ENCODE measurements around the gene STX16. TPM values are rescaled to one million over a fixed set of nuclear protein-coding genes. Genes with fewer than 3 reads are reported as not detected.

STX16 gene
- polyA plus RNA-seq, 4 donors = 17.3 to 73.4 (median 34.9) TPM

DNA sequence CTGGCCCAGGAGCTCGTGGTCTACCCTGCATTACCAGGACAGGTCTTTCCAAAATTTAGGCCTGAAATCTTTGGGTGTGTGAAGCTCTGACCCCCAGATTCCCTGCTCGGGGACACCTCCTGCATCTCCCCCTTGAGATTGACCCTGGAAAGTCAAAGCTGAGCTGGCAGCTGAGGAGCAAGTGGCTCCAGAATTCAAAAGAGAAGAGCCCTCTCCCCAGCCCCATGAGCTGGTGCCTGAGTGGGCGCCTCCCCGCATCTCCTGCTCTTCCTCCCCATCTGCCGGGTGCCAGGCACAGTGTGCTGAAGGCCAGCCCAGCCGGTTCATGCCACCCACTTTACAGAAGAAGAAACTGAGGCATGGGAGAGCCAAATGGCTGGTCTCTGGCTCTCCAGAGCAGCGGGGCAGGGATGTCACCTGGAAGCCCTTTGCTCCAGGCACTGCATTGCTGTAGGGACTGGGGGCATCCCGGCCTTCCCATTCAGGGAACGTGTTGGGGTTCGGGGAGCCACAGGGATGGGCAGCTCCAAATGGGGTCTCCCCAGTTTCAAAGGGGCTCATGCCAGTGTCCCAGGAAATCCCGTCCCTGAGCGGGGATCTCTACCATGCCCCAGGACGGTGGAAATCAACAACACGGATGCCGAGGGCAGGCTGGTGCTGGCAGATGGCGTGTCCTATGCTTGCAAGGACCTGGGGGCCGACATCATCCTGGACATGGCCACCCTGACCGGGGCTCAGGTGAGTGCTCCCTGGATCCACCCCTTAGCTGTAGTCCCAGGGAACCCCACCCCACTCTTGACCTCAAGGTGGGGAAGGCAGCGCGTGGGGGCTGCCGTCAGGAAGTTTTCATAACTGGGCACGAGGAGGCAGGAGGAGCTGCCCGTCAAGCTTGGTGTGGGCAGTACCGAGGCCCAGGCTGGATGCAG is 62.0 kb downstream of the STX16 start:
- DNase-seq = no peak

DNA sequence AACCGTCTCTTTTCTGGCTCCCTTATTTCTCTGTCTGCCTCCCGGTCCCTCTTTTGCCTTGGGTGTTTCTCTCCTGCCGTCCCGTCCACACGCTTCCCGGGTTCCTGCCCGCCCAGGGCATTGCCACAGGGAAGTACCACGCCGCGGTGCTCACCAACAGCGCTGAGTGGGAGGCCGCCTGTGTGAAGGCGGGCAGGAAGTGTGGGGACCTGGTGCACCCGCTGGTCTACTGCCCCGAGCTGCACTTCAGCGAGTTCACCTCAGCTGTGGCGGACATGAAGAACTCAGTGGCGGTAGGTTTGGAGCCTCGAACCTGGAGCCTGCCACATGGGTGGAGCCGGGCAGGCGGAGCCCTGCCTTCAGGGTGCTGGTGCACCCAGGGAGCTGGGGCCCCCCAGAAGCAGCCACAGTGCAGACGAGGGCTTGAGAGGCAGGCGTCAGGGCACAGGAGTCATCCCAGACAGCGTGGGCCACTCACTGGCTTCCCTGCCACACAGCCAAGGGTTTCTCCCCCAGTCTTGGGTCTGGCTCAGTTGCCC is 62.8 kb downstream of the STX16 start:
- WGBS, 3 donors = 93 to 95% (median 94%) methylated on average over 24 of the region's 24 CpGs
- FAIRE-seq = no peak
- H3K9me3 ChIP-seq (ENCODE audit: control insufficient read depth in 2 of 2, insufficient read depth in 1 of 2, low read depth in 1 of 2, low read length in 1 of 2) = no peaks in the 10 kb centered on the region
- H3K27ac ChIP-seq (ENCODE audit: low read depth in 1 of 3, low read length in 2 of 3) = no peak overlapping the region
- DNase-seq = no peak
- H3K4me3 ChIP-seq (ENCODE audit: low read depth in 1 of 3, low read length in 3 of 3) = no peak overlapping the region
- peaks cover 0 to 10% (median 0%) of the 10 kb centered on the region in 3 donors for H3K4me1 ChIP-seq (ENCODE audit: control insufficient read depth in 3 of 3, insufficient read depth in 2 of 3, low read depth in 1 of 3, low read length in 2 of 3)
- no peaks in the 10 kb centered on the region for H3K27me3 ChIP-seq (ENCODE audit: control insufficient read depth in 3 of 3, insufficient read depth in 3 of 3, low read length in 3 of 3)
- peaks cover 0 to 29% (median 0%) of the 10 kb centered on the region in 3 donors for H3K36me3 ChIP-seq (ENCODE audit: control insufficient read depth in 3 of 3, insufficient read depth in 2 of 3, low read depth in 1 of 3, low read length in 3 of 3)

More for the DNA sequence above, 62.0 kb downstream of the STX16 start:
- H3K36me3 ChIP-seq (ENCODE audit: control insufficient read depth in 3 of 3, insufficient read depth in 2 of 3, low read depth in 1 of 3, low read length in 3 of 3) = peaks cover 0 to 29% (median 2%) of the 10 kb centered on the region in 3 donors
- H3K4me1 ChIP-seq (ENCODE audit: control insufficient read depth in 3 of 3, insufficient read depth in 2 of 3, low read depth in 1 of 3, low read length in 2 of 3) = peaks cover 0 to 10% (median 0%) of the 10 kb centered on the region in 3 donors
- 94 to 97% (median 95%) methylated on average over 24 of the region's 24 CpGs for WGBS, 3 donors
- no peaks in the 10 kb centered on the region for H3K9me3 ChIP-seq (ENCODE audit: control insufficient read depth in 2 of 2, insufficient read depth in 1 of 2, low read depth in 1 of 2, low read length in 1 of 2)
- FAIRE-seq = no peak
- H3K27me3 ChIP-seq (ENCODE audit: control insufficient read depth in 3 of 3, insufficient read depth in 3 of 3, low read length in 3 of 3) = no peaks in the 10 kb centered on the region
- H3K27ac ChIP-seq (ENCODE audit: low read depth in 1 of 3, low read length in 2 of 3) = no peak overlapping the region
- no peak overlapping the region for H3K4me3 ChIP-seq (ENCODE audit: low read depth in 1 of 3, low read length in 3 of 3)

DNA sequence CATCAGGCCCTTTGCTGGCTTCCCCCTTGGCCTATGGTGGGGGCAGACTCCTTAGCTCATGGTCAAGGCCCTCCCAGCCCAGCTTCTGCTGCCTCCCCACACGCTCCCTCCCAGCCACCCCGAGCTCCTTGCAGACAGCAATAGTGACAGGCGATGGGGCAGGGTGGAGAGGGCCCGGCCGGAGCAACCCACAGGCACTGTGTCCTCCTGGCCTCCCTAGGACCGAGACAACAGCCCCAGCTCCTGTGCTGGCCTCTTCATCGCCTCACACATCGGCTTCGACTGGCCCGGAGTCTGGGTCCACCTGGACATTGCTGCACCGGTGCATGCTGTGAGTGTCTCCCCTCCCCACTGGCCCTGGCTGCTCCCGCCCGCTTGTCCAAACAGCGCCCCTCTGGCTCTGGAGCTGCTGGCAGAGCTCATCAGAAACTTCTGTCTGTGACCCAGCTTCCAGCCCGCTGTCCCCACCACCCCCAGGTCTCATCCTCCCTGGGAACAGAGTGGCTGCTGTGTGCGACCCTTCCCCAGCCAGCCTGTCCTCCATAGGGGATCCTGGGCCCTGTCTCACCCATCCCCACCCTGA is 63.3 kb downstream of the STX16 start:
- DNase-seq (no peak), FAIRE-seq (no peak)
- Histone ChIP-seq H3K4me1 (ENCODE audit: control insufficient read depth in 3 of 3, insufficient read depth in 2 of 3, low read depth in 1 of 3, low read length in 2 of 3) (peaks cover 0 to 10% (median 0%) of the 10 kb centered on the region in 3 donors), H3K9me3 (ENCODE audit: control insufficient read depth in 2 of 2, insufficient read depth in 1 of 2, low read depth in 1 of 2, low read length in 1 of 2) (no peaks in the 10 kb centered on the region), H3K27ac (ENCODE audit: low read depth in 1 of 3, low read length in 2 of 3) (no peak overlapping the region), H3K4me3 (ENCODE audit: low read depth in 1 of 3, low read length in 3 of 3) (no peak overlapping the region), H3K27me3 (ENCODE audit: control insufficient read depth in 3 of 3, insufficient read depth in 3 of 3, low read length in 3 of 3) (no peaks in the 10 kb centered on the region), H3K36me3 (ENCODE audit: control insufficient read depth in 3 of 3, insufficient read depth in 2 of 3, low read depth in 1 of 3, low read length in 3 of 3) (peaks cover 0 to 25% (median 0%) of the 10 kb centered on the region in 3 donors)
- WGBS, 3 donors = 91 to 97% (median 97%) methylated on average over 16 of the region's 16 CpGs

GRCh38 chr20:58714923-58715351 is 63.9 kb downstream of the STX16 start:
- 90 to 91% (median 90%) methylated on average over 14 of the region's 14 CpGs for WGBS, 3 donors

DNA sequence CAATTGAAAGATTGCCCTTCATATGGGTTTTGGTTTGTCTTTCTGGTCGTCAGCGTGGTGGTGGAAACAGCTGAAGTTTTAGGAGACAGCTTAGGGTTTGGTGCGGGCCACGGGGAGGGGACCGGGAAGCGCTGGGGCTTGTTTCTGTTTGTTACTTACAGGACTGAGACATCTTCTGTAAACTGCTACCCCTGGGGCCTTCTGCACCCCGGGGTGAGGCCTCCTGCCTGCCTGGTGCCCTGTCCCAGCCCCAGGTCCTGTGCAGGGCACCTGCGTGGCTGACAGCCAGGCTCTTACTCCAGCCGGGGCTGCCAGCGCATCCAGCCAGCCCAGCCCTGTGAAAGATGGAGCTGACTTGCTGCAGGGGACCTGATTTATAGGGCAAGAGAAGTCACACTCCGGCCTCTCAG is 64.3 kb downstream of the STX16 start:
- FAIRE-seq = no peak
- no peaks in the 10 kb centered on the region for H3K9me3 ChIP-seq (ENCODE audit: control insufficient read depth in 2 of 2, insufficient read depth in 1 of 2, low read depth in 1 of 2, low read length in 1 of 2)
- peaks cover 0 to 21% (median 0%) of the 10 kb centered on the region in 3 donors for H3K36me3 ChIP-seq (ENCODE audit: control insufficient read depth in 3 of 3, insufficient read depth in 2 of 3, low read depth in 1 of 3, low read length in 3 of 3)
- no peak overlapping the region for H3K27ac ChIP-seq (ENCODE audit: low read depth in 1 of 3, low read length in 2 of 3)
- peaks cover 0 to 10% (median 0%) of the 10 kb centered on the region in 3 donors for H3K4me1 ChIP-seq (ENCODE audit: control insufficient read depth in 3 of 3, insufficient read depth in 2 of 3, low read depth in 1 of 3, low read length in 2 of 3)
- DNase-seq = no peak
- 79 to 85% (median 82%) methylated on average over 11 of the region's 11 CpGs for WGBS, 3 donors
- no peaks in the 10 kb centered on the region for H3K27me3 ChIP-seq (ENCODE audit: control insufficient read depth in 3 of 3, insufficient read depth in 3 of 3, low read length in 3 of 3)
- H3K4me3 ChIP-seq (ENCODE audit: low read depth in 1 of 3, low read length in 3 of 3) = no peak overlapping the region

More at GRCh38 chr20:58714923-58715351, 63.9 kb downstream of the STX16 start:
- Histone ChIP-seq H3K36me3 (ENCODE audit: control insufficient read depth in 3 of 3, insufficient read depth in 2 of 3, low read depth in 1 of 3, low read length in 3 of 3) (peaks cover 0 to 22% (median 0%) of the 10 kb centered on the region in 3 donors), H3K9me3 (ENCODE audit: control insufficient read depth in 2 of 2, insufficient read depth in 1 of 2, low read depth in 1 of 2, low read length in 1 of 2) (no peaks in the 10 kb centered on the region), H3K4me1 (ENCODE audit: control insufficient read depth in 3 of 3, insufficient read depth in 2 of 3, low read depth in 1 of 3, low read length in 2 of 3) (peaks cover 0 to 10% (median 0%) of the 10 kb centered on the region in 3 donors), H3K27ac (ENCODE audit: low read depth in 1 of 3, low read length in 2 of 3) (no peak overlapping the region), H3K27me3 (ENCODE audit: control insufficient read depth in 3 of 3, insufficient read depth in 3 of 3, low read length in 3 of 3) (no peaks in the 10 kb centered on the region), H3K4me3 (ENCODE audit: low read depth in 1 of 3, low read length in 3 of 3) (no peak overlapping the region)
- no peak for FAIRE-seq
- DNase-seq = no peak

DNA sequence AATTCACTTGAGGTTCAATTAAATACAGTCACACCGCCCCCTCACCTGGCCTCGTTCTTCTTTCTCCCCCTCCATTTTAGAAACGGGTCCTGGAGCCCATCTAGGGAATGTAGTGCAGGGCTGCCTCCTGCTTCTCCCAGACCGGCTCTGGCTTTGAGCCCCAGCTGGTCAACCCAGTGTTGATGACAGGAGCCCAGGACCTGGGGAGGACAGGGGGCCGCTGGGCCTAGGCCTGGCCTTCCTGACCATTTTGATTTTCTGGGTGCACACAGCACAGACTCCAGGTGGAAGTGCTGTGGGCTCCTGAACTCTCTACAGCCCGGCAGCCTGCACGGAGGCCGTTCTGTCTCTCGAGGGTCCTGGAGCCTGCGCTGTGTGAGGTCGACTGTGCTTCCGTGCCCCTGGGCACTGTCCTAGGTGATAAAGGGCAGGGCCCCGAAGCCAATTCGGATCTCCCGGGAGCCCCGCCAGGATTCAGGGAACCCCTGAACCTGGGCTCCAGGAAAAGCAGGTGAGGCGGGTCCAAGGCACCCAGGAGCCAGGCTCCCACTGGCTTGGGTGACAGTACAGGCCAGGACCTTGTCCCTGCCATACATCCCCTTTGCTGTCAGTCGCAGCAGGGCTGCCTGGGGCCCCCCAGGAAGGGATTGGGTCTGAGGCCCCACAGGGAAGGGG is 64.9 kb downstream of the STX16 start:
- 82 to 91% (median 89%) methylated on average over 18 of the region's 18 CpGs for WGBS, 3 donors
- no peak for FAIRE-seq
- Histone ChIP-seq H3K4me1 (ENCODE audit: control insufficient read depth in 3 of 3, insufficient read depth in 2 of 3, low read depth in 1 of 3, low read length in 2 of 3) (peaks cover 0 to 10% (median 0%) of the 10 kb centered on the region in 3 donors), H3K4me3 (ENCODE audit: low read depth in 1 of 3, low read length in 3 of 3) (no peak overlapping the region), H3K9me3 (ENCODE audit: control insufficient read depth in 2 of 2, insufficient read depth in 1 of 2, low read depth in 1 of 2, low read length in 1 of 2) (no peaks in the 10 kb centered on the region), H3K36me3 (ENCODE audit: control insufficient read depth in 3 of 3, insufficient read depth in 2 of 3, low read depth in 1 of 3, low read length in 3 of 3) (peaks cover 0 to 20% (median 0%) of the 10 kb centered on the region in 3 donors), H3K27me3 (ENCODE audit: control insufficient read depth in 3 of 3, insufficient read depth in 3 of 3, low read length in 3 of 3) (no peaks in the 10 kb centered on the region), H3K27ac (ENCODE audit: low read depth in 1 of 3, low read length in 2 of 3) (no peak overlapping the region)
- DNase-seq = no peak

- Histone ChIP-seq H3K4me3 (ENCODE audit: low read depth in 1 of 3, low read length in 3 of 3) (no peak overlapping the region), H3K9me3 (ENCODE audit: control insufficient read depth in 2 of 2, insufficient read depth in 1 of 2, low read depth in 1 of 2, low read length in 1 of 2) (no peaks in the 10 kb centered on the region), H3K27me3 (ENCODE audit: control insufficient read depth in 3 of 3, insufficient read depth in 3 of 3, low read length in 3 of 3) (no peaks in the 10 kb centered on the region), H3K4me1 (ENCODE audit: control insufficient read depth in 3 of 3, insufficient read depth in 2 of 3, low read depth in 1 of 3, low read length in 2 of 3) (peaks cover 0 to 10% (median 0%) of the 10 kb centered on the region in 3 donors), H3K27ac (ENCODE audit: low read depth in 1 of 3, low read length in 2 of 3) (no peak overlapping the region), H3K36me3 (ENCODE audit: control insufficient read depth in 3 of 3, insufficient read depth in 2 of 3, low read depth in 1 of 3, low read length in 3 of 3) (peaks cover 0 to 19% (median 0%) of the 10 kb centered on the region in 3 donors)
- FAIRE-seq = no peak
- 61 to 72% (median 64%) methylated on average over 20 to 23 of the region's 23 CpGs for WGBS, 3 donors
- peak in 1 of 2 donors; percentile 25 for DNase-seq
Measured at GRCh38 chr20:58716476-58717277, 65.6 kb downstream of the STX16 start.
